ENCODE data around the gene SYT4.
"Not testable (repeated sequence)": the region's sequence is repeated elsewhere in the genome, so short reads cannot be mapped to it uniquely, and the experiment has no call there.

The SYT4 gene

GRCh38 chr18:43277164-43277600 lies at the start of gene SYT4:
Gene SYT4, minus strand, starts transcription at chr18:43277490. Its CDS starts 209 bp downstream, at chr18:43277281.
- ChIA-PET CTCF (no interaction called here), POLR2A (no interaction called here)
- TF ChIP-seq ELF4 (IDR thresholded peaks at IDR 0.05) (no peak), SUZ12 (IDR thresholded peaks at IDR 0.05) (no peak), NFRKB (IDR thresholded peaks at IDR 0.05) (no peak), FOXA1 (IDR thresholded peaks at IDR 0.05) (no peak), L3MBTL2 (conservative IDR thresholded peaks at IDR 0.05) (no peak), ZNF384 (IDR thresholded peaks at IDR 0.05) (no peak), LEF1 (IDR thresholded peaks at IDR 0.05; ENCODE audit: borderline replicate concordance) (no peak), BHLHE40 (IDR thresholded peaks at IDR 0.05; ENCODE audit: borderline replicate concordance) (no peak), FOXK2 (IDR thresholded peaks at IDR 0.05) (no peak), TARDBP (IDR thresholded peaks at IDR 0.05) (no peak), ARNT (IDR thresholded peaks at IDR 0.05) (no peak), HDGF (IDR thresholded peaks at IDR 0.05; ENCODE audit: borderline replicate concordance) (no peak), CTBP1 (IDR thresholded peaks at IDR 0.05; ENCODE audit: borderline replicate concordance) (no peak), PKNOX1 (IDR thresholded peaks at IDR 0.05) (no peak)
- peak; percentile 32 for DNase-seq (ENCODE audit: extremely low spot score)

- ChIA-PET CTCF (no interaction called here), POLR2A (no interaction called here)
- TF ChIP-seq FOXA1 (IDR thresholded peaks at IDR 0.05) (no peak), FOXM1 (IDR thresholded peaks at IDR 0.05; ENCODE audit: borderline replicate concordance) (no peak), NFRKB (IDR thresholded peaks at IDR 0.05) (no peak), LEF1 (IDR thresholded peaks at IDR 0.05; ENCODE audit: borderline replicate concordance) (no peak), HDGF (IDR thresholded peaks at IDR 0.05; ENCODE audit: borderline replicate concordance) (no peak), PKNOX1 (IDR thresholded peaks at IDR 0.05) (no peak), SP1 (IDR thresholded peaks at IDR 0.05) (no peak), ELF4 (IDR thresholded peaks at IDR 0.05) (no peak), CTBP1 (IDR thresholded peaks at IDR 0.05; ENCODE audit: borderline replicate concordance) (no peak)
- no peak for DNase-seq (ENCODE audit: extremely low spot score)
Observed at GRCh38 chr18:43322132-43322531, 44.8 kb upstream of the SYT4 start.

DNA sequence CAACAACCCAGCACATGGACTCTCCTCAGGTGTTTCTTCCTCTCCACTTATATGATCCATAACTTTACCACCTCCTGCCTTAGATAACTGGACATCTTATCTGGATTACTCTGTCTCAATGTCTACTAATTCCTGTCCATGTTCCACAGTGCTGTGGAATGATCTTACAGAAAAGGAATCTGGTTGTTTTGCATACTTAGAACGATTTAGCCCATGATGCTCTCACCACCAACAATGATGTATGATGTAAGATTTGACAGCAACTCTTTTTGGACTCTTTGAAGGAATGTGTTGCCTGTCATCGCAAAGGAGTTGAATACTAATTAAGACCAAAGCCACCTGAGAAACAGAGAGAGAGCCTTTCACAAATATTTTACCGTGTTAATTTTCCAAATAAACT lies 37.7 kb upstream of the SYT4 start:
- no peak for TF ChIP-seq TARDBP (IDR thresholded peaks at IDR 0.05)
- DNase-seq (ENCODE audit: extremely low spot score): no peak
- CTCF ChIA-PET: no interaction called here
- POLR2A ChIA-PET: no interaction called here

- no peak for DNase-seq (ENCODE audit: extremely low spot score)
- no peak for TF ChIP-seq FOXK2 (IDR thresholded peaks at IDR 0.05)
- ChIA-PET POLR2A (no interaction called here), CTCF (no interaction called here)
Observed at GRCh38 chr18:43312891-43313290, 35.6 kb upstream of the SYT4 start.

GRCh38 chr18:43310239-43310638 lies 32.9 kb upstream of the SYT4 start:
- TF ChIP-seq SP1 (IDR thresholded peaks at IDR 0.05) (no peak), CTBP1 (IDR thresholded peaks at IDR 0.05; ENCODE audit: borderline replicate concordance) (no peak), NFRKB (IDR thresholded peaks at IDR 0.05) (no peak), ELF4 (IDR thresholded peaks at IDR 0.05) (no peak), PKNOX1 (IDR thresholded peaks at IDR 0.05) (no peak), FOXA1 (IDR thresholded peaks at IDR 0.05) (no peak), ZNF384 (IDR thresholded peaks at IDR 0.05) (no peak), FOXK2 (IDR thresholded peaks at IDR 0.05) (no peak), BHLHE40 (IDR thresholded peaks at IDR 0.05; ENCODE audit: borderline replicate concordance) (no peak), TARDBP (IDR thresholded peaks at IDR 0.05) (no peak), HDGF (IDR thresholded peaks at IDR 0.05; ENCODE audit: borderline replicate concordance) (no peak), L3MBTL2 (conservative IDR thresholded peaks at IDR 0.05) (no peak), LEF1 (IDR thresholded peaks at IDR 0.05; ENCODE audit: borderline replicate concordance) (no peak), ARNT (IDR thresholded peaks at IDR 0.05) (no peak), FOXM1 (IDR thresholded peaks at IDR 0.05; ENCODE audit: borderline replicate concordance) (no peak), SUZ12 (IDR thresholded peaks at IDR 0.05) (no peak)
- ChIA-PET CTCF (no interaction called here), POLR2A (no interaction called here)
- DNase-seq (ENCODE audit: extremely low spot score): no peak

DNA sequence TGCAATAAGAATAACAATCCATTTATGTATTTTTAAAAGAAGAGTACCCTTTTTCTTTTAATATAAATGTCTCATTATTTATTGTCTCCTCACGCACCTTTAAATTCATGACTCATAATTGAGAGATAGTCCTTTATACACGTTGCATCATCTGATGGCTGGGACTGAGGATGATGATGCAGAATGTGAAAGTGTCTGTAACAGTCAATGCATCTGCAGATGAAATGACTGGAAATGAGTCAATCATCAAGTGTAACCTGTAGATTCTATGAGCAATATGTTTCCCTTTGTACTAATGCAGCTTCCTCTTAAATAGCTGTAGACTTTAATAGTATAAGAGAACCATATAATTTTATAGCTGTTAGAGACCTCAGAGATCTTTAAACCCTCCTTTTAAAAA lies 26.1 kb upstream of the SYT4 start:
- CTCF ChIA-PET: no interaction called here

DNA sequence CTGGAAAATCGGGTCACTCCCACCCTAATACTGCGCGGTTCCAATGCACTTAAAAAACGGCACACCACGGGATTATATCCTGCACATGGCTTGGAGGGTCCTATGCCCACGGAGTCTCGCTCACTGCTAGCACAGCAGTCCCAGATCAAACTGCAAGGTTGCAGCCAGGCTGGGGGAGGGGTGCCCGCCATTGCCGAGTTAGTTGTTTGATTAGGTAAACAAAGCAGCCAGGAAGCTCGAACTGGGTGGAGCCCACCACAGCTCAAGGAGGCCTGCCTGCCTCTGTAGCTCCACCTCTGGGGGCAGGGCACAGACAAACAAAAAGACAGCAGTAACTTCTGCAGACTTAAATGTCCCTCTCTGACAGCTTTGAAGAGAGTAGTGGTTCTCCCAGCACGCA lies 8.9 kb upstream of the SYT4 start:
- DNase-seq (ENCODE audit: extremely low spot score); POLR2A ChIA-PET; CTCF ChIA-PET: not testable (repeated sequence)

More for the DNA sequence above, 26.1 kb upstream of the SYT4 start:
- POLR2A ChIA-PET: no interaction called here
- no peak for TF ChIP-seq FOXK2 (IDR thresholded peaks at IDR 0.05)
- TF ChIP-seq CTBP1 (IDR thresholded peaks at IDR 0.05; ENCODE audit: borderline replicate concordance): no peak
- TF ChIP-seq FOXM1 (IDR thresholded peaks at IDR 0.05; ENCODE audit: borderline replicate concordance): no peak
- no peak for DNase-seq (ENCODE audit: extremely low spot score)

GRCh38 chr18:43283299-43283698 lies 6.0 kb upstream of the SYT4 start:
- CTCF ChIA-PET: interaction anchor here (0.6 kb wide), 1 partner anchor 76 kb away, joined by 3 read pairs; no protein-coding TSS in a partner anchor
- no peak for TF ChIP-seq FOXK2 (IDR thresholded peaks at IDR 0.05)
- no peak for DNase-seq (ENCODE audit: extremely low spot score)
- POLR2A ChIA-PET: no interaction called here

All from HEK293T (cell line).